SJCRH30 (cell line): ENCODE data around the gene NUP210L. TPM values are rescaled to one million over a fixed set of nuclear protein-coding genes. Genes with fewer than 3 reads are reported as not detected.
"Not testable (repeated sequence)": the region's sequence is repeated elsewhere in the genome, so short reads cannot be mapped to it uniquely, and the experiment has no call there.

Source experiments
- DNase-seq, 2 experiments: peaks; one replicate each; pipeline ENCODE4 v3.0.0-alpha.2; 2015 to 2020
- H3K27ac ChIP-seq: fragments of 250-450 bp; sonication (Bioruptor Pico); 2 replicates; pipeline ENCODE4 v1.5.1; 2020; ENCODE audit warnings: mild to moderate bottlenecking, moderate library complexity
- H3K27me3 ChIP-seq: fragments of 250-450 bp; sonication (Bioruptor Pico); 2 replicates; pipeline ENCODE4 v1.5.1; 2020; ENCODE audit warnings: mild to moderate bottlenecking, moderate library complexity
- H3K36me3 ChIP-seq: fragments of 250-450 bp; sonication (Bioruptor Pico); 2 replicates; pipeline ENCODE4 v1.5.1; 2020; ENCODE audit warnings: mild to moderate bottlenecking, moderate library complexity
- H3K4me1 ChIP-seq: fragments of 250-450 bp; sonication (Bioruptor Pico); 2 replicates; pipeline ENCODE4 v1.5.1; 2020; ENCODE audit warnings: mild to moderate bottlenecking, moderate library complexity
- H3K4me3 ChIP-seq: fragments of 250-450 bp; sonication (Bioruptor Pico); 2 replicates; pipeline ENCODE4 v1.5.1; 2020; ENCODE audit warnings: mild to moderate bottlenecking, moderate library complexity
- H3K9me3 ChIP-seq: fragments of 250-450 bp; sonication (Bioruptor Pico); replicated peaks from 2 replicates; pipeline ENCODE4 v1.5.1; 2020; ENCODE audit warnings: mild to moderate bottlenecking, moderate library complexity
- total RNA-seq: library from RNA; depleted of rRNA; stranded (reverse); fragments of >200 nt; shearing (Covaris generic); gene quantifications from 2 replicates; pipeline ENCODE4 v1.2.3, GENCODE V29; 2014

Gene NUP210L
- total RNA-seq, 1 experiment from 2014 or later = 0.04 TPM

DNA sequence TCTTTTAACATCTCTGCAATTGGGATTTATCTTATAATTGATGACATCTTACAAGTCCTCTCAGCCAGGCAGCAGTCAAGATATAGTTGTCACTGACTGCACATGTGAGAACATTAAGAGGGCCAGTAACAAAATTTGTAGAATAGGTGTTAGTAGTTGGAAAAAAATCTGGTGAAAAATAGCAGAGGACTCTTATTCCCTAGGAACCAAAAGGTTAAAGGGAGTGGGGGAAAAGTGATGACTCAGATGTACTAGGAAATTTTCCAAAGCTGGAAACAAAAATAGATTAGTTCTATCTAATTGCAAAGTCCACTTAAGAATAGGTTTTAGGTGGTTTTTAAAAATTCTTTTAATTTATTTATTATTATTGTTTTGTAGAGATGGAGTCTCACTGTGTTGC lies 3.6 kb downstream of the NUP210L start:
- no peak for DNase-seq
- no peaks in the 10 kb centered on the region for H3K27me3 ChIP-seq

DNA sequence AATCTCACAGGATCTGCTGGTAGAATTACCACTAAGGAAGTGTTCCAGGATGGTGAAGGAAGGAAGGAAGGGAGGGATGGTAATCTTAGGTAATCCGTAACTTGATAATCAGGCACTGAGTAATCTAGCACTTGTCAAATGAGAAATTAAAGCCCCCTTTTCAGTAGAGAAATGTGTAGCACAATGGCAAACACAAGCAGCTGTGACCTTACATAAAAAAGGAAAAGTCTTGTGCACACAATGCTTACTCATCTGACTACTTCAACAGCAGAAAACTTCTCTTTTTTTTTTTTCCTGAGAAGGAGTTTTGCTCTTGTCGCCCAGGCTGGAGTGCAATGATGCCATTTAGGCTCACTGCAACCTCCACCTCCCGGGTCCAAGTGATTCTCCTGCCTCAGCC lies 6.1 kb downstream of the NUP210L start:
- Histone ChIP-seq H3K27ac (no peak overlapping the region), H3K4me1 (no peaks in the 10 kb centered on the region), H3K4me3 (no peak overlapping the region), H3K27me3 (no peaks in the 10 kb centered on the region), H3K9me3 (no peaks in the 10 kb centered on the region), H3K36me3 (no peaks in the 10 kb centered on the region)
- DNase-seq = no peak

More for the DNA sequence above, 3.6 kb downstream of the NUP210L start:
- no peaks in the 10 kb centered on the region for H3K4me1 ChIP-seq
- H3K27ac ChIP-seq = no peak overlapping the region
- H3K36me3 ChIP-seq = peaks cover 11% of the 10 kb centered on the region; the same call in 1 of the 2 replicates
- H3K9me3 ChIP-seq = no peaks in the 10 kb centered on the region
- no peak overlapping the region for H3K4me3 ChIP-seq

- H3K36me3 ChIP-seq, H3K27me3 ChIP-seq, H3K9me3 ChIP-seq, H3K4me1 ChIP-seq, DNase-seq, H3K27ac ChIP-seq, H3K4me3 ChIP-seq: not testable (repeated sequence)
These were observed 7.4 kb downstream of the NUP210L start for GRCh38 chr1:154147505-154147904.

DNA sequence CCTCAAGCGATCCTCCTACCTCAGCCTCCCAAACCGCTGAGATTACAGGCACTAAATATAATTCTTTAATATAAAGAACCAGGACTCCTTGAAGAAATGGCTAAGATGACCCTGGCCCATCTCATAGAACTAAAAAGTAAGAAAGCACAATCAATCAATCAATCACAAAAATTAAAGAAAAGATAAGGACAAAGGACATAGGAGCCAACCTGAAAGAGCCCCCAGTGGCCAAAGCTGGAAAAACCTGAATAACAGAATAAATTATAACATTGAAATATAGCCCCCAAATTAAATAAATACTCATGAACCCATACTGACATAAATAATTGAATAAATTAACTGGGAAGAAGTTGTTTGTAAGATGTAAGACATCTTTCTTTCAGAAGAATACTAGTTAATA lies 8.9 kb downstream of the NUP210L start:
- Histone ChIP-seq H3K36me3 (no peaks in the 10 kb centered on the region), H3K4me1 (no peaks in the 10 kb centered on the region), H3K27me3 (no peaks in the 10 kb centered on the region), H3K27ac (no peak overlapping the region), H3K4me3 (no peak overlapping the region), H3K9me3 (no peaks in the 10 kb centered on the region)
- DNase-seq = no peak

DNA sequence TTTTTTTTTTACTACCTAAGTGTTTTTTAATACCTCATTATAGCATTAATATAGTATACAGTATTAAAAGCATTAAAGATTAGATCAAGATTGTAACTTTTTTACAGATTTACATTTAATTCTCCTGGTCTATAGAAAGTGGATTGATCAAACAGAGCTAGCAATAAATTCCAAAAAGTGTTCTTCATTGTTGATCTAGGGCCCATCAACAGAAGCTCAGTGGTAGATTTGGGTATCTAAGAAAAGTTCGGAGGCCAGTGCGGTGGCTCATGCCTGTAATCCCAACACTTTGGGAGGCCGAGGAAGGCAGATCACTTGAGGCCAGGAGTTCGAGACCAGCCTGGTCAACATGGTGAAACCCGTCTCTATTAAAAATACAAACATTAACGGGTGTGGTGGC lies 12.5 kb downstream of the NUP210L start:
- no peak overlapping the region for H3K4me3 ChIP-seq
- H3K36me3 ChIP-seq = no peaks in the 10 kb centered on the region
- no peaks in the 10 kb centered on the region for H3K4me1 ChIP-seq
- no peaks in the 10 kb centered on the region for H3K9me3 ChIP-seq
- 0 out of 2 replicates have a peak, but pooled peaks cover 6% of the 10 kb centered on the region for H3K27me3 ChIP-seq
- H3K27ac ChIP-seq = no peak overlapping the region
- no peak for DNase-seq

DNA sequence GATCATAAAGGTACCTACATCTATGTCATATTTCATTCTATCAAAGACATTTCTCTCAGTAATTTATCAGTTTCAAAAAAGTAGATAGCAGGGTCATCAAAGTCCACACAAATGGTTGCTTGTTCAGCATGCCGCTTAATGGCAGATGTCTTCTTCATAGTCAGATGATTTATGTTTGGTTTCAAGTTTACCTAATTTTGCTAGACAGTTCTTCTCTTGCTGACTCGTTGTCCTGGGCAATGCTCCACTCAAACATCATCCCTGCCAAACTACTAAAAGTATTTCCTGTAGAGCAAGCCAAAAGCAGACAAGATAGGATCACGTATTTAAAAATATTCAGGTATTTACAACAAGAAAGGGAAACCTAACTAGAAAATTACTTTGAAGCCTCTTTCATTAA lies 13.6 kb downstream of the NUP210L start:
- Histone ChIP-seq H3K27ac (no peak overlapping the region), H3K4me3 (no peak overlapping the region), H3K4me1 (no peaks in the 10 kb centered on the region), H3K36me3 (no peaks in the 10 kb centered on the region), H3K9me3 (no peaks in the 10 kb centered on the region), H3K27me3 (0 out of 2 replicates have a peak, but pooled peaks cover 6% of the 10 kb centered on the region)
- no peak for DNase-seq

GRCh38 chr1:154137888-154138287 lies 17.0 kb downstream of the NUP210L start:
- H3K27me3 ChIP-seq = 0 out of 2 replicates have a peak, but pooled peaks cover 6% of the 10 kb centered on the region
- no peak overlapping the region for H3K4me3 ChIP-seq
- no peak overlapping the region for H3K27ac ChIP-seq
- no peaks in the 10 kb centered on the region for H3K9me3 ChIP-seq
- H3K4me1 ChIP-seq = no peaks in the 10 kb centered on the region
- no peak for DNase-seq
- H3K36me3 ChIP-seq = no peaks in the 10 kb centered on the region

DNA sequence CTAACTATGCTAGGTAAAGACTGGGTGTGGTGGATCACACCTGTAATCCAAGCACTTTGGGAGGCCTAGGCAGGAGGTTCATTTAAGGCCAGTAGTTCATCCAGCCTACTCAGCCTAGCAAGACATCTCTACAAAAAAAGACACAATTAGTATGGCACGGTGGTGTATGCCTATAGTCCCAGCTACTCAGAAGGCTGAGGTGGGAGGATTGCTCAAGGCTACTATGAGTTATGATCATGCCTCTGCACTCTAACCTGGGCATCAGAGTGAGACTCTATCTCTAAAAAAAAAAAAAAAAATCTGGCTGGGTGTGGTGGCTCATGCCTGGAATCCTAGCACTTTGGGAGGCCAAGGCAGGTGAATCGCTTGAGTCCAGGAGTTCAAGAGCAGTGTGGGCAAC lies 21.6 kb downstream of the NUP210L start:
- Histone ChIP-seq H3K4me1 (no peaks in the 10 kb centered on the region), H3K27ac (no peak overlapping the region), H3K4me3 (no peak overlapping the region), H3K27me3 (no peaks in the 10 kb centered on the region), H3K9me3 (no peaks in the 10 kb centered on the region), H3K36me3 (no peaks in the 10 kb centered on the region)
- DNase-seq = no peak

- Histone ChIP-seq H3K27ac (no peak overlapping the region), H3K36me3 (no peaks in the 10 kb centered on the region), H3K4me3 (no peak overlapping the region), H3K9me3 (no peaks in the 10 kb centered on the region), H3K4me1 (no peaks in the 10 kb centered on the region), H3K27me3 (no peaks in the 10 kb centered on the region)
- no peak for DNase-seq
These were observed 25.4 kb downstream of the NUP210L start for GRCh38 chr1:154129391-154129970.

GRCh38 chr1:154123205-154123604 lies 31.7 kb downstream of the NUP210L start:
- not testable (repeated sequence) for H3K9me3 ChIP-seq, H3K4me1 ChIP-seq, H3K27ac ChIP-seq, H3K27me3 ChIP-seq, H3K36me3 ChIP-seq, H3K4me3 ChIP-seq, DNase-seq

- no peaks in the 10 kb centered on the region for H3K4me1 ChIP-seq
- H3K27me3 ChIP-seq = no peaks in the 10 kb centered on the region
- no peak overlapping the region for H3K4me3 ChIP-seq
- no peaks in the 10 kb centered on the region for H3K9me3 ChIP-seq
- no peaks in the 10 kb centered on the region for H3K36me3 ChIP-seq
- H3K27ac ChIP-seq = no peak overlapping the region
- no peak for DNase-seq
These were observed 37.2 kb downstream of the NUP210L start for GRCh38 chr1:154117642-154118041.

DNA sequence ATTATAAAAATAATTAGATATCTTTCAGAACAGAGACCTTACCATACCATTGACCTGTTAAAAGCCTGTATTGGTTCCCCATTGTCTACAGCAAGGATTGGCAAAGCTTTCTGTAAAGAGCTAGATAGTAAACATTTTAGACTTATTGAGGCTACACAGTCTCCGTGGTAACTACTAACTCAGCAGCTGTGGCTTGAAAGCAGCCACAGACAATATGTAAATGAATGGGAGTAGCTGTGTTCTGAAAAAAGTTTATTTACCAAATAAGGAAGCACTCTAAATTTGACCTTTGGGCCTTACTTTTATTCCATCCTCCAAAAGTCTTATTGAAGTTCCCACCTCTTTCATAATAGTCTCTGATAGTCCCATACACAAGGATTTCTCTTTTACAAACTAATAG lies 39.7 kb downstream of the NUP210L start:
- H3K36me3 ChIP-seq = no peaks in the 10 kb centered on the region
- H3K27me3 ChIP-seq = no peaks in the 10 kb centered on the region
- H3K9me3 ChIP-seq = no peaks in the 10 kb centered on the region
- no peaks in the 10 kb centered on the region for H3K4me1 ChIP-seq
- DNase-seq = no peak
- no peak overlapping the region for H3K4me3 ChIP-seq
- no peak overlapping the region for H3K27ac ChIP-seq

DNA sequence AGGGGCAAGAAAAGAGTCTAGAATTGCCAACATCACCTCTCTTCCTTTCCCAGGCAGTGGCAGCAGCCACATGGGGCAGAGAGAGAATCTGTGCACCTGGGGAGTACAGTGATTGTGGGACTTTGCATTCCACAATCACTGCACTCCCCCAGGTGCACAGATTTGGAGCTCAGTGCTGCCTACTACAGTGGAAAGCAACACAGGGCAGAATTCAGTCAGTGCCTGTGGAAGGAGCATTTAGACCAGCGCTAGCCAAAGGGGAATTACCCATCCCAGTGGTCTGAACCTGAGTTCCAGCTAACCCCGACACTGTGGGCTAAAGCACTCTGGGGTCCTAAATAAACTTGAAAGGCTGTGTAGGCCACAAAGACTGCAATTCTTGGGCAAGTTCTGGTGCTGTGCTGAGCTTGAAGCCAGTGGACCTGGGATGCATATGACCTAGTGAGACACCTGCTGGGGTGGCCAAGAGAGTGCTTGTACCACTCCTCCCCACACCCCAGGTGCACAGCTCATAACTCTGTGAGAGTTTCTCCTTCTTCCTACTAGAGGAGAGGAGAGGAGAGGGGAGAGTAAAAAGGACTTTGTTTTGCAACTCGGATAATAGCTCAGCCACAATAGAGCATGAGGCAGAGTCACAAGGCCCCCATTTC lies 50.3 kb downstream of the NUP210L start:
- Histone ChIP-seq H3K27ac (no peak overlapping the region), H3K27me3 (no peaks in the 10 kb centered on the region), H3K36me3 (no peaks in the 10 kb centered on the region), H3K4me3 (no peak overlapping the region), H3K9me3 (no peaks in the 10 kb centered on the region), H3K4me1 (no peaks in the 10 kb centered on the region)
- no peak for DNase-seq

DNA sequence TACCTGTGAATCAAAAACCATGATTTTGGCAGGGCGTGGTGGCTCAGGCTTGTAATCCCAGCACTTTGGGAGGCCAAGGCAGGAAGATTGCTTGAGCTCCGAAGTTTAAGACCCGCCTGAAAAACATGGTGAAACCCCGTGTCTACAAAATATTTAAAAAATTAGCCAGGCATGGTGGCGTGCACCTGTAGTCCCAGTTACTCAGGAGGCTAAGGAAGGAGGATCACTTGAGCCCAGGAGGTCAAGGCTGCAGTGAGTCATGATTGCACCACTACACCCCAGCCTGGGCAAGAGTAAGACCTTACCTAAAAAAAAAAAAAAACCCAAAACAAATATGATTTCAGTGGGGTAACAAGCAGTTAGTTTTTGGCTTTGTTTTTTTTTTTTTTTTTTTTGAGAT lies 54.7 kb downstream of the NUP210L start:
- not testable (repeated sequence) for H3K27ac ChIP-seq, H3K9me3 ChIP-seq, H3K4me1 ChIP-seq, H3K36me3 ChIP-seq, DNase-seq, H3K4me3 ChIP-seq, H3K27me3 ChIP-seq

DNA sequence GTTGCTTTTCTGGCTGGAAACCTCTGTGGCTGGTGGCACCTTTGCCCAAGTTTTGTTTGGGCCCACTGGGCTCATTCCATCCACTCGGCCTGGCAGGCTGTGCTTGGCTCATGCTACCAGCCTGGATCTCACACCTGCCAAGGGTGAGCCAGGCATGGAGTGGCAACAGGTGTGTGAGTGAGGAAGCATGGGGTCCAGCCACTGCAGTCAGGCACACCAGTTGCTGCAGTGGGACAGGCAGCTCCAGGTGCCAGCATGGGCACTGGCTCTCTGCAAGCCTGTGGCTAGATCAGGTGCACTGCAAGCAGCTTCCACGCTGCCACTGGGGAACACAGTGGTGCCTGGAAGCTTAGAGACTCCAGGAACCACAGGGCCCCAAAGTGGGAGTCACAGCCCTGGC lies 57.0 kb downstream of the NUP210L start:
- H3K4me1 ChIP-seq = no peaks in the 10 kb centered on the region
- no peaks in the 10 kb centered on the region for H3K27me3 ChIP-seq
- no peak overlapping the region for H3K27ac ChIP-seq
- H3K4me3 ChIP-seq = no peak overlapping the region
- no peaks in the 10 kb centered on the region for H3K36me3 ChIP-seq
- DNase-seq = no peak
- H3K9me3 ChIP-seq = no peaks in the 10 kb centered on the region

DNA sequence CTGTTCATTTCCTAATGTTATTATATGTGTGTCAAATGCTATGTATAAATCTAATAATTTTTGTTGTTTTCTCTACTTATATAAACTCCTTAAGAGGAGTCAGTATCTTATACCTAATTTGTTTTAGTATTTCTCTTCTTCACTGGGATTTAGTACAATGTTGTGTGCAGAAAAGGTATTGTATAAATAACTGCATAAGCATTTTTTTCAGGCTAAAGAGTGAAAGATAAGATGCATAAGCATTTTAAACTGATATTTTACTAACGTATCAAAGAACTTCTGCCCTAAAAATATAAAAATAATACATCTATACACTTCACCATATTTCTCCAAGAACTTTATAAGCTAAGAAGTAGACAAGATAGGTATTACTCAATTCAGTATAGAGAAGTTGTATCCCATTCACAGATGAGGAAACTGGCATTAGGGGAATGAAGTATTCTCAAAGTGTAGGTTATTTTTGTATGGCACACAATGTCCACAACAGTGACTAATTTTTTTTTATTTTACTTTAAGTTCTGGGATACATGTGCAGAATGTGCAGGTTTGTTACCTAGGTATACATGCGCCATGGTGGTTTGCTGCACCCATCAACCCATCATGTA lies 59.3 kb downstream of the NUP210L start:
- no peak for DNase-seq
- H3K27ac ChIP-seq = no peak overlapping the region
- H3K9me3 ChIP-seq = no peaks in the 10 kb centered on the region
- H3K4me1 ChIP-seq = no peaks in the 10 kb centered on the region
- H3K4me3 ChIP-seq = no peak overlapping the region
- H3K36me3 ChIP-seq = no peaks in the 10 kb centered on the region
- H3K27me3 ChIP-seq = no peaks in the 10 kb centered on the region
